K562 (cell line): ENCODE data around the gene COL9A2. TPM values are rescaled to one million over a fixed set of nuclear protein-coding genes. Genes with fewer than 3 reads are reported as not detected.

Experiments
- ARID2 ChIP-seq: fragments of 450-650 bp; IDR thresholded peaks from 2 replicates; pipeline ENCODE4 v1.6.1; 2017; ENCODE audit warnings: antibody characterized with exemption, mild to moderate bottlenecking
- CBFB ChIP-seq: sonication (generic); formaldehyde crosslinking; IDR thresholded peaks from 2 replicates; pipeline ENCODE4 v1.4.0; 2020; ENCODE audit warnings: mild to moderate bottlenecking, missing genetic modification reagents
- CREB1 ChIP-seq, 2 experiments: sonication (generic) in 1 of 2; formaldehyde crosslinking in 1 of 2; IDR thresholded peaks; 2 replicates each; pipeline versions ENCODE4 v1.6.1 to v1.8.0; 2012 to 2022; ENCODE audit warnings: inconsistent platforms in 1 of 2, mild to moderate bottlenecking in 1 of 2, missing genetic modification reagents in 1 of 2, moderate library complexity in 1 of 2
- E2F3 ChIP-seq: fragments of 250-450 bp; sonication (Bioruptor Pico); IDR thresholded peaks from 2 replicates; pipeline ENCODE4 v1.4.0; 2020; ENCODE audit warnings: mild to moderate bottlenecking
- ELF1 ChIP-seq: fragments of 200-800 bp; sonication (Bioruptor generic); IDR thresholded peaks from 2 replicates; pipeline ENCODE4 v1.6.1; 2016; ENCODE audit warnings: missing genetic modification characterization, missing compliant biosample characterization
- HDAC1 ChIP-seq, 2 experiments: fragments of 450-650 bp; IDR thresholded peaks; 2 replicates each; pipeline ENCODE4 v1.6.1; 2016 to 2017; ENCODE audit warnings: inconsistent platforms in 1 of 2, mild to moderate bottlenecking in 1 of 2, moderate library complexity in 1 of 2
- HDAC6 ChIP-seq: IDR thresholded peaks from 2 replicates; pipeline ENCODE4 v1.6.1; 2012; ENCODE audit warnings: low read depth, mild to moderate bottlenecking, control low read depth, inconsistent platforms, low read length, moderate library complexity
- HSF4 ChIP-seq: fragments of 250-450 bp; sonication (Bioruptor Pico); IDR thresholded peaks from 2 replicates; pipeline ENCODE4 v2.1.2; 2022; ENCODE audit warnings: mild to moderate bottlenecking, moderate library complexity, borderline replicate concordance
- KDM1A ChIP-seq, 2 experiments: fragments of 450-650 bp; IDR thresholded peaks; 2 replicates each; pipeline ENCODE4 v1.6.1; 2016; ENCODE audit warnings: mild to moderate bottlenecking in 2 of 2
- SETDB1 ChIP-seq: IDR thresholded peaks from one replicate; pipeline ENCODE4 v1.6.1; 2012; ENCODE audit warnings: low read length, control low read depth, inconsistent platforms
- SPI1 ChIP-seq: IDR thresholded peaks from 2 replicates; pipeline ENCODE4 v1.6.1; 2011; ENCODE audit warnings: low read depth, low read length, control low read depth, borderline replicate concordance
- SRF ChIP-seq, 2 experiments: fragments of 250-450, 450-650 bp in 1 of 2; sonication (Bioruptor Pico) in 1 of 2; sonication (generic) in 1 of 2; formaldehyde crosslinking; IDR thresholded peaks; 2 replicates each; pipeline versions ENCODE4 v1.5.0 to v1.5.1; 2020 to 2022; ENCODE audit warnings: mild to moderate bottlenecking in 1 of 2, missing genetic modification reagents in 1 of 2
- TCF3 ChIP-seq: sonication (generic); formaldehyde crosslinking; IDR thresholded peaks from 2 replicates; pipeline ENCODE4 v1.4.0; 2020; ENCODE audit warnings: mild to moderate bottlenecking, missing genetic modification reagents
- U2AF1 ChIP-seq: fragments of 200-400 bp; formaldehyde crosslinking; optimal IDR thresholded peaks from 2 replicates; pipeline ENCODE3; 2017; ENCODE audit warnings: mild to moderate bottlenecking, low read depth, low read length, moderate library complexity
- XRCC3 ChIP-seq: fragments of 450-650 bp; IDR thresholded peaks from 2 replicates; pipeline ENCODE4 v1.6.1; 2017; ENCODE audit warnings: mild to moderate bottlenecking, moderate library complexity
- ZC3H8 ChIP-seq: fragments of 450-650 bp; IDR thresholded peaks from 2 replicates; pipeline ENCODE4 v1.6.1; 2017
- ZNF445 ChIP-seq: fragments of 250-450 bp; sonication (Bioruptor Pico); IDR thresholded peaks from 2 replicates; pipeline ENCODE4 v1.4.0; 2020; ENCODE audit warnings: low read depth, mild to moderate bottlenecking, moderate library complexity
- polyA plus RNA-seq, 8 experiments: library from polyadenylated mRNA; depleted of rRNA in 4 of 8; stranded (reverse) in 5 of 8; unstranded in 3 of 8; fragments of >200 nt; fragmentation: Nextera tagmentation in 2 of 8; fragmentation: Illumina TruSeq in 1 of 8; extraction: Ambion mirVana in 2 of 8; extraction: Trizol in 1 of 8; gene quantifications; 2 replicates each; pipeline versions ENCODE4 v1.2.1 to v1.2.3, GENCODE V29; 2011 to 2014; ENCODE audit warnings: inconsistent platforms in 1 of 8, missing spikeins in 1 of 8
- total RNA-seq, 7 experiments: library from RNA; depleted of rRNA in 6 of 7; stranded (reverse); fragments of >200 nt in 6 of 7; fragmentation: Illumina TruSeq in 2 of 7; extraction: Trizol in 2 of 7; gene quantifications; 2 replicates each; pipeline versions ENCODE4 v1.2.1 to v1.2.3, GENCODE V29; 2011 to 2021; ENCODE audit warnings: low replicate concordance in 1 of 7
- TF ChIP-seq, protein P1 (sequence below), 2 experiments: fragments of 450-650 bp in 1 of 2; sonication (generic) in 1 of 2; formaldehyde crosslinking; conservative IDR thresholded peaks; 2 replicates each; pipeline versions ENCODE4 v1.4.0 to v1.8.1; 2020 to 2022; ENCODE audit warnings: mild to moderate bottlenecking in 1 of 2, missing genetic modification reagents in 1 of 2
- TF ChIP-seq, protein P2 (sequence below): fragments of 250-450 bp; sonication (Bioruptor Pico); IDR thresholded peaks from 2 replicates; pipeline ENCODE4 v1.4.0; 2020
- TF ChIP-seq, protein P3 (sequence below): fragments of 450-650 bp; formaldehyde crosslinking; IDR thresholded peaks from 2 replicates; pipeline ENCODE4 v1.4.0; 2022; ENCODE audit warnings: mild to moderate bottlenecking, moderate library complexity
- TF ChIP-seq, protein P4 (sequence below): fragments of 250-450 bp; sonication (Bioruptor Pico); IDR thresholded peaks from 2 replicates; pipeline ENCODE4 v1.8.0; 2021; ENCODE audit warnings: moderate library complexity, mild to moderate bottlenecking, inconsistent platforms

The COL9A2 gene
- total and polyA plus RNA-seq, 9 of the 15 experiments (the other 6 are each of a cell fraction or from before 2014, with no cell fraction given): 0.03 to 2.2 (median 0.31) TPM

DNA sequence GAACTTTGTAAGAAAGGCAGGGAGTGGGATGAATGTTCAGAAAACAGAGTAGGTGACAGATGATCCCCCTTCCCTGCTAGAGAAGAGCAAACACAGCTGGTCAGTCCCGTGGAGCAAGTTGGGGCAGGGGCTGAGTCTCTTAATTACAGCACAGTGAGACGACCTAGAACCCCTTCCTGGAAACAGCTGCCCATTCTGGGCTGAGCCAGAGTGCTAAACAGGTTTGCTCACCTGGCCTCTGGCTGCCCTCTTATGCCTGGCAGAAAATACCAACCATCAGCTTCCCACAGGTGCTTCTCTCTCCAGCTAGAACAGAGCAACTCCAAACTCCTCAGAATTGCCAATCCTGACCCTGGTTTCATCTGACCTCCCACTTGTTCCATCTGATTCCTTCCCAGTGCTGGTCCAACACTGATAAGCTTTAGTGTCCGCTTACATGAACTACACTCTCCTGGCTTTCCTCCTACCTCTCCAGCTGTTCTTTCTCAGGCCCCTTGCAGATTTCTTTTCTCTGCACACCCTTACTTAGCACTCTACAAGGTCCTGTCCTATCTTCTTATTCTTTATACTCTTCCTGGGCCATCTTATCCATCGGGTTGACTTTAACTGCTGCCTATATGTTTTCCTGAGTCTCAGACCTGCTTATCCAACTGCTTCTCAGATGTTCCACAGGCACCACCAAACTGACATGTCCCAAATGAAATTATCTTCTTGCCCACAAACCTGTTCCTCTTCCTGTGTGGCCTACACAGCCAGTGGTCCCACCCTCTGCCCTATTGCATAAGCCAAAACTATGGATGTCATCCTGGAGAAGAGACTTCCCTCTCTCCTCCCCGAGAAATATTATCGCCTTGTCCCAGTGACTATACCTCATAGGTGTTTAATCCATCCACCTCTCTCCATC, 22.6 kb upstream of the COL9A2 start (continued):
- no peak for TF ChIP-seq HDAC6
- no peak for TF ChIP-seq CREB1 (IDR thresholded peaks at IDR 0.05)
- no peak for TF ChIP-seq CREB1 (CRISPR knock-in tag; IDR thresholded peaks at IDR 0.05)
- TF ChIP-seq ARID2: no peak
- no peak for TF ChIP-seq SRF (CRISPR knock-in tag; IDR thresholded peaks at IDR 0.05)
- TF ChIP-seq TCF3 (CRISPR knock-in tag): peak; percentile 90
- TF ChIP-seq, protein P1, sequence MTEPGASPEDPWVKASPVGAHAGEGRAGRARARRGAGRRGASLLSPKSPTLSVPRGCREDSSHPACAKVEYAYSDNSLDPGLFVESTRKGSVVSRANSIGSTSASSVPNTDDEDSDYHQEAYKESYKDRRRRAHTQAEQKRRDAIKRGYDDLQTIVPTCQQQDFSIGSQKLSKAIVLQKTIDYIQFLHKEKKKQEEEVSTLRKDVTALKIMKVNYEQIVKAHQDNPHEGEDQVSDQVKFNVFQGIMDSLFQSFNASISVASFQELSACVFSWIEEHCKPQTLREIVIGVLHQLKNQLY (CRISPR knock-in tag; conservative IDR thresholded peaks at IDR 0.05): no peak
- TF ChIP-seq, protein P2, sequence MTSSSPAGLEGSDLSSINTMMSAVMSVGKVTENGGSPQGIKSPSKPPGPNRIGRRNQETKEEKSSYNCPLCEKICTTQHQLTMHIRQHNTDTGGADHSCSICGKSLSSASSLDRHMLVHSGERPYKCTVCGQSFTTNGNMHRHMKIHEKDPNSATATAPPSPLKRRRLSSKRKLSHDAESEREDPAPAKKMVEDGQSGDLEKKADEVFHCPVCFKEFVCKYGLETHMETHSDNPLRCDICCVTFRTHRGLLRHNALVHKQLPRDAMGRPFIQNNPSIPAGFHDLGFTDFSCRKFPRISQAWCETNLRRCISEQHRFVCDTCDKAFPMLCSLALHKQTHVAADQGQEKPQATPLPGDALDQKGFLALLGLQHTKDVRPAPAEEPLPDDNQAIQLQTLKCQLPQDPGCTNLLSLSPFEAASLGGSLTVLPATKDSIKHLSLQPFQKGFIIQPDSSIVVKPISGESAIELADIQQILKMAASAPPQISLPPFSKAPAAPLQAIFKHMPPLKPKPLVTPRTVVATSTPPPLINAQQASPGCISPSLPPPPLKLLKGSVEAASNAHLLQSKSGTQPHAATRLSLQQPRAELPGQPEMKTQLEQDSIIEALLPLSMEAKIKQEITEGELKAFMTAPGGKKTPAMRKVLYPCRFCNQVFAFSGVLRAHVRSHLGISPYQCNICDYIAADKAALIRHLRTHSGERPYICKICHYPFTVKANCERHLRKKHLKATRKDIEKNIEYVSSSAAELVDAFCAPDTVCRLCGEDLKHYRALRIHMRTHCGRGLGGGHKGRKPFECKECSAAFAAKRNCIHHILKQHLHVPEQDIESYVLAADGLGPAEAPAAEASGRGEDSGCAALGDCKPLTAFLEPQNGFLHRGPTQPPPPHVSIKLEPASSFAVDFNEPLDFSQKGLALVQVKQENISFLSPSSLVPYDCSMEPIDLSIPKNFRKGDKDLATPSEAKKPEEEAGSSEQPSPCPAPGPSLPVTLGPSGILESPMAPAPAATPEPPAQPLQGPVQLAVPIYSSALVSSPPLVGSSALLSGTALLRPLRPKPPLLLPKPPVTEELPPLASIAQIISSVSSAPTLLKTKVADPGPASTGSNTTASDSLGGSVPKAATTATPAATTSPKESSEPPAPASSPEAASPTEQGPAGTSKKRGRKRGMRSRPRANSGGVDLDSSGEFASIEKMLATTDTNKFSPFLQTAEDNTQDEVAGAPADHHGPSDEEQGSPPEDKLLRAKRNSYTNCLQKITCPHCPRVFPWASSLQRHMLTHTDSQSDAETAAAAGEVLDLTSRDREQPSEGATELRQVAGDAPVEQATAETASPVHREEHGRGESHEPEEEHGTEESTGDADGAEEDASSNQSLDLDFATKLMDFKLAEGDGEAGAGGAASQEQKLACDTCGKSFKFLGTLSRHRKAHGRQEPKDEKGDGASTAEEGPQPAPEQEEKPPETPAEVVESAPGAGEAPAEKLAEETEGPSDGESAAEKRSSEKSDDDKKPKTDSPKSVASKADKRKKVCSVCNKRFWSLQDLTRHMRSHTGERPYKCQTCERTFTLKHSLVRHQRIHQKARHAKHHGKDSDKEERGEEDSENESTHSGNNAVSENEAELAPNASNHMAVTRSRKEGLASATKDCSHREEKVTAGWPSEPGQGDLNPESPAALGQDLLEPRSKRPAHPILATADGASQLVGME (CRISPR knock-in tag): no peak
- no peak for TF ChIP-seq U2AF1
- peak; percentile 85 to 87 for TF ChIP-seq KDM1A (IDR thresholded peaks at IDR 0.05)
- TF ChIP-seq, protein P3, sequence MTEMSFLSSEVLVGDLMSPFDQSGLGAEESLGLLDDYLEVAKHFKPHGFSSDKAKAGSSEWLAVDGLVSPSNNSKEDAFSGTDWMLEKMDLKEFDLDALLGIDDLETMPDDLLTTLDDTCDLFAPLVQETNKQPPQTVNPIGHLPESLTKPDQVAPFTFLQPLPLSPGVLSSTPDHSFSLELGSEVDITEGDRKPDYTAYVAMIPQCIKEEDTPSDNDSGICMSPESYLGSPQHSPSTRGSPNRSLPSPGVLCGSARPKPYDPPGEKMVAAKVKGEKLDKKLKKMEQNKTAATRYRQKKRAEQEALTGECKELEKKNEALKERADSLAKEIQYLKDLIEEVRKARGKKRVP (CRISPR knock-in tag): 0 out of 2 replicates have a peak, but pooled peaks have one; percentile 14
- no peak for TF ChIP-seq ELF1
- TF ChIP-seq E2F3: no peak
- TF ChIP-seq CBFB (CRISPR knock-in tag): no peak
- peak; percentile 36; the same call in 1 of the 2 replicates for TF ChIP-seq SPI1
- TF ChIP-seq SETDB1: no peak
- no peak for TF ChIP-seq ZC3H8
- no peak for TF ChIP-seq HSF4 (CRISPR knock-in tag)
- no peak for TF ChIP-seq XRCC3
- TF ChIP-seq, protein P4, sequence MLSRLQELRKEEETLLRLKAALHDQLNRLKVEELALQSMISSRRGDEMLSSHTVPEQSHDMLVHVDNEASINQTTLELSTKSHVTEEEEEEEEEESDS (CRISPR knock-in tag): no peak
- TF ChIP-seq ZNF445 (CRISPR knock-in tag): no peak
- TF ChIP-seq HDAC1 (IDR thresholded peaks at IDR 0.05): peak in 1 of 2 experiments; percentile 89; a peak in 2 of 4 replicates
